ENCODE measurements around the gene FAM193A.

The FAM193A gene

DNA sequence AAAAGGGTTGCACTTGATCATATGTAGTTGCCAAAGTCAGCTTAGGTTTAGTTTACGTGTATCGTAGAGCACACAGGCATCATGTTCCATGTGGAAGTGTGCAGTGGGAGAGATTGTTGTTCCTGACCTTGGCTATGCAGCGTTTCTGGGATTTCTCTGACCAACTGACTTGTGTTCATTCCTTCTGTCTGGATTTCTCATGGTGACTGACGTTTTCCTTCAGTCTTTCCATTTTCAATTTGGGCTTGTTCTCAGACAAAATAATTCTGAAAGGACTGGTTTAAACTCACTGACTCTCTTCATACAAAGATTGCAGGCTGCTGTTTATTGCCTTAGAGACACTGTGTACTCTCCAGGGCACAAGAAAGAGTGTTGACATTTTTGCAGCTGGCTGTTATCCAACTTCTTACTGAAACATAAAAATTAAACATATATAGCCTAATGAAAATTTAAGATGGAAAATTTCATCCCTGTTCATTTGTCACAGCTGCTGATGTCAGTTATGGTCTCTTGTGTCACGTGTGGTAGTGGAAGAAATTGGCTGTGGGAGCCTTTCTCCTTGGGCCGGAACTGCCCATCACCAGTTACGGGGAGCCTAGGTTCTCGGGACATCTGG, 124.3 kb downstream of the FAM193A start:
- DNase-seq (ENCODE audit: extremely low read depth, low read depth) = no peak
- TF ChIP-seq, protein P1, sequence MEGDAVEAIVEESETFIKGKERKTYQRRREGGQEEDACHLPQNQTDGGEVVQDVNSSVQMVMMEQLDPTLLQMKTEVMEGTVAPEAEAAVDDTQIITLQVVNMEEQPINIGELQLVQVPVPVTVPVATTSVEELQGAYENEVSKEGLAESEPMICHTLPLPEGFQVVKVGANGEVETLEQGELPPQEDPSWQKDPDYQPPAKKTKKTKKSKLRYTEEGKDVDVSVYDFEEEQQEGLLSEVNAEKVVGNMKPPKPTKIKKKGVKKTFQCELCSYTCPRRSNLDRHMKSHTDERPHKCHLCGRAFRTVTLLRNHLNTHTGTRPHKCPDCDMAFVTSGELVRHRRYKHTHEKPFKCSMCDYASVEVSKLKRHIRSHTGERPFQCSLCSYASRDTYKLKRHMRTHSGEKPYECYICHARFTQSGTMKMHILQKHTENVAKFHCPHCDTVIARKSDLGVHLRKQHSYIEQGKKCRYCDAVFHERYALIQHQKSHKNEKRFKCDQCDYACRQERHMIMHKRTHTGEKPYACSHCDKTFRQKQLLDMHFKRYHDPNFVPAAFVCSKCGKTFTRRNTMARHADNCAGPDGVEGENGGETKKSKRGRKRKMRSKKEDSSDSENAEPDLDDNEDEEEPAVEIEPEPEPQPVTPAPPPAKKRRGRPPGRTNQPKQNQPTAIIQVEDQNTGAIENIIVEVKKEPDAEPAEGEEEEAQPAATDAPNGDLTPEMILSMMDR (IDR thresholded peaks at IDR 0.05; ENCODE audit: low read depth, low read length, missing control alignments) = no peak
- no peak overlapping the region for H3K4me3 ChIP-seq (replicated peaks; ENCODE audit: low read depth, low read length)

DNA sequence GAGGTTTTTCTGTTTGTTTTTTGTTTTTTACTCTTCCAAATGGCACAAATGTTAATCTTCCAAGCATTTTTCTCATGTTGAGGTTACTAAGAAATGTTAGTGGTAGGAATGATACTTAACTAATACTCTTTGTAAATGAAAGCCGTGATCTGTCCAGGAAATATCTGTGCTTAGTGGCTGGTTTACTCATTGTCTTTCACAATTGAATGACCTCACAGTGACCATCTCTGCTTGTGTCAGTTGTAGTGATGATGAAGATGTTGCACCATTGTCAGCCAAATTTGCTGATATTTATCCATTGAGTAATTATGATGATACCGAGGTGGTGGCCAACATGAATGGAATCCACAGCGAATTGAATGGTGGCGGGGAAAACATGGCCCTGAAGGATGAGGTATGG, 126.2 kb downstream of the FAM193A start:
- DNase-seq (ENCODE audit: extremely low read depth, low read depth) = no peak
- no peak overlapping the region for H3K4me3 ChIP-seq (replicated peaks; ENCODE audit: low read depth, low read length)
- TF ChIP-seq, protein P1 (IDR thresholded peaks at IDR 0.05; ENCODE audit: low read depth, low read length, missing control alignments) = no peak

DNA sequence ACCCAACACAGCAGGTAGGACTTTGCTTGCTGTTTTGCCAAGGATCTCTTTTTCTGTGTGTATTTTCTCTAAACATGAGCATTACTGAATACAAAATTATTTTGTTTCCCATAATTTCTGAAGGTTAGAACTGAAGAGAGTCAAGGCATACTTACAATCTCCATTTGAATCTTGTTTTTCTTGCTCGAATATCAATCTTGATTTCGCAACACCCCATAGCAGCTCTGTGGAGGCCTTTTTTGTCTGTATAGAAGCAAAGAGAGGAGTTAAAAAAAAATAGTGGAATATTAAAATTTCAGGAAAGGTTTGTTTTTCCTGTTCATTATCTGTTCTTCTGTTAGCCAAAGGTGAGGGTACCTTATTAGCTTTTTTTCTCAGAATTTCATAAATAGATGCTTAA, 126.8 kb downstream of the FAM193A start:
- no peak overlapping the region for H3K4me3 ChIP-seq (replicated peaks; ENCODE audit: low read depth, low read length)
- DNase-seq (ENCODE audit: extremely low read depth, low read depth) = no peak
- TF ChIP-seq, protein P1 (IDR thresholded peaks at IDR 0.05; ENCODE audit: low read depth, low read length, missing control alignments) = no peak

DNA sequence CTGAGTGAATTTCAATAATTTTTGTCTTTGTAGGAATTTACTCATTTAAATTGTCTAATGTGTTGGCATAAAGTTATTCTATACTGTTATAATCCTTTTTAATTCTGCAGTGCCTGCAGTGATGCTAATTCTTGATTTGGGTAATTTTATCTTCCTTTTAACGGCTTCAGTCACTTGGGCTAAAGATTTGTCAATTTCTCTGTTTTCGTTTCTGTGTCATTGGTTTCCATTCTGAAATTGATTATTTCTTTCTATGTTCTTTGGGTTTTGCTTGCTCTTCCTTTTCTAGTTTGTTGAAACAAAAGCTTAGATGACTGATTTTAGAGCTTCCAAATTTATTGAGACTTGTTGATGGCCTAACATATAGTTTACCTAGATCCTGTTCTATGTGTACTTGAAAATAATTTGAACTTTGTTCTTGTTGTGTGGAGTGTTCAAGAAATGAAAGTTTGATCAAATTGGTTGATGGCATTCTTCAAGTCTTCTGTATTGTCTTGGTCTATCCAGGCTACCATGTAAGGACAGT, 130.3 kb downstream of the FAM193A start:
- TF ChIP-seq, protein P1 (IDR thresholded peaks at IDR 0.05; ENCODE audit: low read depth, low read length, missing control alignments) = no peak
- no peak for DNase-seq (ENCODE audit: extremely low read depth, low read depth)
- H3K4me3 ChIP-seq (replicated peaks; ENCODE audit: low read depth, low read length) = no peak overlapping the region

DNA sequence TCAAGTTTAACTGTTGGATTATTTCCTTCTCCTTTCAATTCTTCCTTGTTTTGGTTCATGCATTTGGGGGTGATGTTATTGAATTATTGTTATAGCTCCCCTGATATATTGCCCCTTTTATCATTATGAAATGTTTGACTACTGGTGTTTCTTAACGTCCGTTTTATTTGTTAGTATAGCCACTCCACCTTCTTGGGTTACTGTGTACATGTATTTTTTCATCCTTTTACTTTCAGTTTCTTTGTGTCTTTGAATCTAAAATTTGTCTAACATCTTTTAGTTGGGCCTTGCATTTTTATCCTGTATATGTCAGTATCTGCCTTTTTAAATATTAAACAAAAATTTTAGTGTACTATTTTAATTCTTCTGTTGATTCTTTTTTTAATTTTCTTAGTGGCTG, 131.0 kb downstream of the FAM193A start:
- DNase-seq (ENCODE audit: extremely low read depth, low read depth) = no peak
- TF ChIP-seq, protein P1 (IDR thresholded peaks at IDR 0.05; ENCODE audit: low read depth, low read length, missing control alignments) = no peak
- H3K4me3 ChIP-seq (replicated peaks; ENCODE audit: low read depth, low read length) = no peak overlapping the region

DNA sequence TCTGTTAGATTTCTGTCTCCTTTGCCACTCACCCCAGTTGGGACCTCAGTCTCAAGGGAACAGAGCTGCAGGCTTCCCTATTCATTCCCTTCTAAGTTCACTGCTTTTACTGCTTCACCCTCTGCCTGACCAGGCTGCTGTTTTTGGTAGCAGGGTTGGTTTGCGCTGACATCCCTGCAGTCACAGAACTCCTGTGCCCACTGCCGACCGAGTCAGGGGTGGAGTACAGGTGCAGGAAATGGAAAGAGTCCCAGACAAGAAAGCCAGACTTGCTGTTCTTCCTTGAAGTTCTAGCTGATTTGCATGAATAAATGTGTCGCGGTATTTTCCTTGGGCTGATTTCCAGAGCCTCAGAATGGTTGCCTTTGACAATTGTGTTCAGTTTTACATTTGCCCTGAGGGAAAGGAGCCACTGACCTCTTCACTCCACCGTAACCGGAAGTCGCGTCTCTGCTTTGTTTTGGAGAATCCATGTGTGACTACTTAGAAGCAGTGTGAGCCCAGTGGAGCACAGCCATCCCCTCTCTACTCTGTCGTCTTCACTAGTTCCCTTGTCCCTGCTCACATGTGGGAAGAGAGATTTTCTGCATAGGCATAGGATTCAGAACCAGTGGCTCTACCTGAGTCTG, 134.9 kb downstream of the FAM193A start:
- TF ChIP-seq, protein P1 (IDR thresholded peaks at IDR 0.05; ENCODE audit: low read depth, low read length, missing control alignments) = no peak
- no peak overlapping the region for H3K4me3 ChIP-seq (replicated peaks; ENCODE audit: low read depth, low read length)
- no peak for DNase-seq (ENCODE audit: extremely low read depth, low read depth)

Measured in HFF-Myc (cell line).